ENCODE measurements around the gene SLC19A1.

- no peak for TF ChIP-seq CTCF (IDR thresholded peaks at IDR 0.05)
- no peak for TF ChIP-seq POLR2A (IDR thresholded peaks at IDR 0.05)
Observed at GRCh38 chr21:45473496-45474322, 68.5 kb downstream of the SLC19A1 start.

Data from Peyer's patch (tissue), 4 donors.